CD4-positive, alpha-beta T cell treated with Interleukin-4 for 4 hours (primary cell): ENCODE data around the gene GREM1.

Experiments
- DNase-seq: peaks from one replicate; pipeline ENCODE4 v3.0.0-alpha.2; 2020

The GREM1 gene

DNA sequence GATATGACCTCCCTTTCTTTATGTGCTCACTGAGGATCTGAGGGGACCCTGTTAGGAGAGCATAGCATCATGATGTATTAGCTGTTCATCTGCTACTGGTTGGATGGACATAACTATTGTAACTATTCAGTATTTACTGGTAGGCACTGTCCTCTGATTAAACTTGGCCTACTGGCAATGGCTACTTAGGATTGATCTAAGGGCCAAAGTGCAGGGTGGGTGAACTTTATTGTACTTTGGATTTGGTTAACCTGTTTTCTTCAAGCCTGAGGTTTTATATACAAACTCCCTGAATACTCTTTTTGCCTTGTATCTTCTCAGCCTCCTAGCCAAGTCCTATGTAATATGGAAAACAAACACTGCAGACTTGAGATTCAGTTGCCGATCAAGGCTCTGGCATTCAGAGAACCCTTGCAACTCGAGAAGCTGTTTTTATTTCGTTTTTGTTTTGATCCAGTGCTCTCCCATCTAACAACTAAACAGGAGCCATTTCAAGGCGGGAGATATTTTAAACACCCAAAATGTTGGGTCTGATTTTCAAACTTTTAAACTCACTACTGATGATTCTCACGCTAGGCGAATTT is 14.9 kb downstream of the GREM1 start:
- DNase-seq: no peak

DNA sequence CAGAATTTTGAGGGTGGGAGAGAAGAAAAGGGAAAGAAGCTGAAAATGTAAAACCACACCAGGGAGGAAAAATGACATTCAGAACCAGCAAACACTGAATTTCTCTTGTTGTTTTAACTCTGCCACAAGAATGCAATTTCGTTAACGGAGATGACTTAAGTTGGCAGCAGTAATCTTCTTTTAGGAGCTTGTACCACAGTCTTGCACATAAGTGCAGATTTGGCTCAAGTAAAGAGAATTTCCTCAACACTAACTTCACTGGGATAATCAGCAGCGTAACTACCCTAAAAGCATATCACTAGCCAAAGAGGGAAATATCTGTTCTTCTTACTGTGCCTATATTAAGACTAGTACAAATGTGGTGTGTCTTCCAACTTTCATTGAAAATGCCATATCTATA is 15.5 kb downstream of the GREM1 start:
- DNase-seq: no peak

- no peak for DNase-seq
Observed at GRCh38 chr15:32735989-32736700, 18.3 kb downstream of the GREM1 start.

GRCh38 chr15:32736701-32737061 is 18.9 kb downstream of the GREM1 start:
- DNase-seq: no peak

GRCh38 chr15:32737304-32737703 is 19.5 kb downstream of the GREM1 start:
- no peak for DNase-seq

GRCh38 chr15:32738666-32739065 is 20.9 kb downstream of the GREM1 start:
- no peak for DNase-seq

- DNase-seq: no peak
Observed at GRCh38 chr15:32739522-32740063, 21.8 kb downstream of the GREM1 start.

- no peak for DNase-seq
Observed at GRCh38 chr15:32743411-32744140, 25.8 kb downstream of the GREM1 start.

- no peak for DNase-seq
Observed at GRCh38 chr15:32746116-32746857, 28.5 kb downstream of the GREM1 start.

- no peak for DNase-seq
Observed at GRCh38 chr15:32747921-32748342, 30.1 kb downstream of the GREM1 start.

- DNase-seq: no peak
Observed at GRCh38 chr15:32750979-32751378, 33.2 kb downstream of the GREM1 start.

DNA sequence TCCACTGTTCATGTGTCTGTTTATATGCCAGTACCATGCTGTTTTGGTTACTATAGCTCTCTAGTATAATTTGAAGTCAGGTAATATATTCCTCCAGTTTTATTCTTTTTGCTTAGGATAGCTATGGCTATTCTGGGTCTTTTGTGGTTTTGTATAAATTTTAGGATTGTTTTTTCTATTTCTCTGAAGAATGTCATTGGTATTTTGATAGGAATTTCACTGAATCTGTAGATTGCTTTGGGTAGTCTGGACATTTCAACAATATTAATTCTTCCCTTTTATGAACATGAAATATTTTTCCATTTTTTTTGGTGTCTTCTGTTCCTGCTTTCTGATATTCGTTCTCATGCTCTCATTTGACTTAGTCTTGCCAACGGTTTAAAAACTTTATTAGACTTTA is 39.6 kb downstream of the GREM1 start:
- DNase-seq: no peak

GRCh38 chr15:32763295-32763694 is 45.5 kb downstream of the GREM1 start:
- no peak for DNase-seq

- DNase-seq: no peak
Observed at GRCh38 chr15:32765236-32765635, 47.4 kb downstream of the GREM1 start.

DNA sequence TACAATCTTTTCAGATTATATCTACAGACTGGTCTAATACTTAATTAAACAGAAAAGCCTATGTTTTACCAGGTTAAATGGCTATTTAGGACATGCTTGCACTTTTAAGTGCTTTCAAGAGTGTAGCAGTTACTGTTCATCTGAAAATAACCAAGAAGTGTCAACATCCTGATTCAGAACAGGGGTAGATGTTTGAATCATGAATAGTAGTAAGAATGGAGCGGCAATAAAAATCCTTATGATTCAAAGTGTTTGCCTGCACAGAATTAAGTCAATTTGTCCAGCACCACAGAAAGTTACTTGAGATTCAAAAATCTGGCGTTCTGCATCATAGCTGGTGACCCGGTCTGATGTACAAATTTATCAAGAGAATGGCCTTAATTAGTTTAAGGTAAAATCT is 48.3 kb downstream of the GREM1 start:
- DNase-seq: no peak

- no peak for DNase-seq
Observed at GRCh38 chr15:32767236-32767635, 49.4 kb downstream of the GREM1 start.

DNA sequence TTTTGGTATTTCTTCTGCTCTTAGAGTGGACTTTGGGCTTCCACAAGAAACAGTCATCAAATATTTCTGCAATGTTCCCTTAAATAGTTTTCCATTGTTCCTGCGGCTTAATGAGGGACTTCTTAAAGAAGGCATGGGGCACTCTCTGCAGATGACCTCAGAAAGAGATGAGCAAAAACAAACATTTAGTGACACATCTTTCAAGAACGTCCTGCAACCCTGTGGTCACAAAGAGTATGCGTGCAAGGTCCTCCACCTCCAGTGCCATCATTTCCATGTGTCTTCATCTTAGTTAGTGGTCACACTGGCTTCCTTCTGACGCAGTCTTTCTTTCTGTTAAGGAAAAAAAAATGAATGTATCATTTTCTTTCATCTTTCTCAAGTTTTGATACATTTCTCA is 56.2 kb downstream of the GREM1 start:
- DNase-seq: no peak

DNA sequence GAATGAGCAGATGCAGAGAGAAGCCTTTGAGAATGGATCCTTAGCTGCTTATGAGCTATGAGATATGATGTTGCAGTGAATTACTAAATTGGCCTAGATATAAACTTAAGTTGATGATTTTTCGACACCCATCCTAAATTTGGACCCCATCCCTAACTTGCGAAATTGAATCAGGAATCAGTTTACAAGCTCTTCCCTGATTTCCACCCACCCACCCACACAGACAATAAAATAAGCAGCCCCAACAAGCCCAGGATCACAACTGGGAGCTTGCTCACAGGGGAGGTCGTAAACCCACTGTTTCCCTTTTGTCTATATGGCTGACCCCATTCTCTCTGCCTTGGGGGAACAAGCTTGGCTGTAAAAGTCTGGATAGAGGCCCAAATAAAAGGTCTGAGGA is 57.3 kb downstream of the GREM1 start:
- DNase-seq: no peak

- DNase-seq: no peak
Observed at GRCh38 chr15:32778391-32779176, 60.8 kb downstream of the GREM1 start.

DNA sequence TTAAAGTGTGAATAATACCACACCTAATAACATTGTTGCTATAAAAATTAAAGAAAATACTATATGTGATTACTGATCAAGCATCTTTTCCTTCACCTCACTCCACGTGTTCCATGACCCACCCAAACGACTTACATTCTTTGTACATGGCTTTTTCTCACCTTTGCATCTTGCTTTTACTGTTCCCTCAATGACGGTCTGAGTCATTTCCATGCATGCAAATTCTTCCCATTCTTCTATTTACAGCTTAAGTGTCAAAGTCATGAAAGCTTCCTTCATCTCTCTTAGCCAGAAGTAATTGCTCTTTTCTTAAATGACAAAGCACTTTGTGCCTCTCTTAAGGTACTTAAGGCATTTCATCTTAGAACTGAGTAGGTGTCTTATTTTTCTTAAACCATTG is 64.0 kb downstream of the GREM1 start:
- DNase-seq: no peak

DNA sequence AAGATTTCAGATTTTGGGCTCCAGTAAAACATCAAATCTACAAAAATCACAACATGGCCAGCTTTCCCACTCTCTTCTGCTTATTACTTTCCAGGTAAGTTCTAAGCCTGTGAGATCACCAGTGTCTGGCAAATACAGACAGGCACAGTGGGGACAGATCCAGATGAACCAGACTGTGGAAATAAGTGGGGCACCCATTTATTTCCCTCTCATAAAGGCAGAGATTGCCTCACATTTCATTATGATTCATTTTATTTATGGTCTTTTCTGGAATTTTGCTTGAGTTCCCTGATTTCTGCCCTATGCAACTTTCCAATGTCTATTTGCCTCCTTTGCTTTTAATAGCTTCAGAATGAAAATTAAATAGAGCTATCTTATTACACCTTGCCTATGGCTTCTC is 66.8 kb downstream of the GREM1 start:
- no peak for DNase-seq

GRCh38 chr15:32786906-32787305 is 69.1 kb downstream of the GREM1 start:
- DNase-seq: no peak

DNA sequence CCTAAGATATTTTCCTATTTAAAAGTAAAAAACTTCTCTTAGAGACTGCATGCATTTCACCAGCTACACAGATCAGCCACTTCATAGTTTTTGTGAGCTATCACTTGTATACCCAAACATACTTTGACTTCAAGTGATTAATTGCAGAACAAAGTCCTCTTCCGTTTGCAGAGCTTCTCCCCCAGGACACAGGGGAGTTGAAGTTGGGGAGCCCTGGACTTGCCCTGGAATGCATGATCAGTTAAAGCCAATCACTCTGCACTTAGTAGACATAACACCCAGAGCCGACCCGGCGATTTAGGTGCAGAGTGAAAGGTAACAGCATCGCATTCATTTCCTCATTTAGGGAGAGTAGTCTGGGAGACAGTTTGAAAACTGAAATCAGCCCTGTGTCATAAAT is 70.1 kb downstream of the GREM1 start:
- no peak for DNase-seq
